OCI-LY3 (cell line): ENCODE data around the gene C16orf86.

ENCODE experiments used
- H2AFZ ChIP-seq: fragments of 200-600, 300-600 bp; shearing (Covaris generic); 2 replicates; pipeline ENCODE4 v1.6.0; 2014; ENCODE audit warnings: antibody characterized with exemption, low read depth, low read length
- H3K27ac ChIP-seq: fragments of 200-600, 300-600 bp; sonication (generic); 2 replicates; pipeline ENCODE4 v1.5.1; 2014; ENCODE audit warnings: mild to moderate bottlenecking, low read length, moderate library complexity, mixed read lengths
- H3K27me3 ChIP-seq: fragments of 200-600, 300-600 bp; sonication (generic); 2 replicates; pipeline ENCODE4 v1.6.1; 2014; ENCODE audit warnings: low read depth, low read length, mixed read lengths
- H3K36me3 ChIP-seq: fragments of 200-600, 300-600 bp; sonication (generic); replicated peaks from 2 replicates; pipeline ENCODE3; 2014; ENCODE audit warnings: low read depth, low read length, mixed read lengths
- H3K4me1 ChIP-seq: fragments of 300-600, 200-600 bp; sonication (generic); 2 replicates; pipeline ENCODE4 v1.6.1; 2014; ENCODE audit warnings: low read length, mixed read lengths
- H3K4me2 ChIP-seq: fragments of 200-600, 300-600 bp; sonication (generic); 2 replicates; pipeline ENCODE4 v1.6.1; 2014; ENCODE audit warnings: low read length, mixed read lengths
- H3K4me3 ChIP-seq: fragments of 300-600, 200-600 bp; sonication (generic); 2 replicates; pipeline ENCODE4 v1.5.1; 2014; ENCODE audit warnings: antibody characterized with exemption, mild to moderate bottlenecking, low read length, moderate library complexity
- H3K79me2 ChIP-seq: fragments of 300-600, 200-600 bp; shearing (Covaris generic); 2 replicates; pipeline ENCODE4 v1.6.1; 2014; ENCODE audit warnings: mild to moderate bottlenecking, low read length, mixed read lengths
- H3K9ac ChIP-seq: fragments of 300-600, 200-600 bp; shearing (Covaris generic); 2 replicates; pipeline ENCODE4 v1.6.0; 2014; ENCODE audit warnings: mild to moderate bottlenecking, low read length, moderate library complexity
- H3K9me3 ChIP-seq: fragments of 200-600, 300-600 bp; shearing (Covaris generic); 2 replicates; pipeline ENCODE4 v1.6.1; 2014; ENCODE audit warnings: low read length, mixed read lengths; ENCODE audit not compliant: insufficient read depth
- H4K20me1 ChIP-seq: fragments of 200-600, 300-600 bp; sonication (generic); 2 replicates; pipeline ENCODE4 v1.6.1; 2016; ENCODE audit warnings: low read length, mixed read lengths; ENCODE audit not compliant: insufficient read depth
- CTCF ChIP-seq: fragments of 200-600, 300-600 bp; sonication (generic); IDR thresholded peaks from 2 replicates; pipeline ENCODE4 v1.5.1; 2014; ENCODE audit warnings: antibody characterized with exemption, low read length, low read depth
- EZH2phosphoT487 ChIP-seq: fragments of 200-600 bp; shearing (Covaris generic); IDR thresholded peaks from 2 replicates; pipeline ENCODE4 v1.6.1; 2018; ENCODE audit warnings: antibody characterized with exemption, mixed run types, low read depth

Gene C16orf86

DNA sequence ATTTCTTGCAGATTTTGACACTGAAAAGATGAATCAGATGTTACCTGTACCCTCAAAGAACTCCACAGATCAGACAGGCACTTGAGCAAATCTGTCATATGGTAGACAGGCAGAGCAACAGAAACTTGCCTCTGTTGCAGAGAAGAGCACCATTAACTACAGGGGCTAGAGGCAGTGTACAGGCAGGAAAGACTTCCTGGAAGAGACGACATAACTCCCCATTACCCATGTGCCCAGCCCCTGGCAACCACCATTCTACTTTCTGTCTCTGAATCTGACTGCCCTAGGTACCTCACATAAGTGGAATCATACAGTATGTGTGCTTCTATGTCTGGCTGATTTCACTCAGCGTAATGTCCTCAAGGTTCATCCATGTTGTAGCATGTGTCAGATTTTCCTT lies 37.0 kb downstream of the C16orf86 start:
- H3K4me2 ChIP-seq, result no peak overlapping the region
- TF ChIP-seq CTCF (no peak), EZH2phosphoT487 (no peak)
- H3K4me1 ChIP-seq, result no peaks in the 10 kb centered on the region
- peaks cover 3% of the 10 kb centered on the region for H3K36me3 ChIP-seq
- peaks cover 32% of the 10 kb centered on the region for H3K79me2 ChIP-seq
- no peak overlapping the region for H3K4me3 ChIP-seq
- no peaks in the 10 kb centered on the region for H3K27me3 ChIP-seq
- no peak overlapping the region for H3K9ac ChIP-seq
- no peak overlapping the region for H2AFZ ChIP-seq
- H3K9me3 ChIP-seq, result no peaks in the 10 kb centered on the region
- H3K27ac ChIP-seq, result no peak overlapping the region
- no peaks in the 10 kb centered on the region; the same call in 1 of the 2 replicates for H4K20me1 ChIP-seq

- H3K79me2 ChIP-seq, result peaks cover 37% of the 10 kb centered on the region
- H4K20me1 ChIP-seq, result no peaks in the 10 kb centered on the region; the same call in 1 of the 2 replicates
- no peaks in the 10 kb centered on the region for H3K4me1 ChIP-seq
- H3K36me3 ChIP-seq, result no peaks in the 10 kb centered on the region
- no peak for TF ChIP-seq EZH2phosphoT487
- no peak for TF ChIP-seq CTCF
- no peak overlapping the region for H3K27ac ChIP-seq
- H3K27me3 ChIP-seq, result no peaks in the 10 kb centered on the region
- H2AFZ ChIP-seq, result no peak overlapping the region
- no peak overlapping the region for H3K9ac ChIP-seq
- H3K4me3 ChIP-seq, result no peak overlapping the region
- H3K4me2 ChIP-seq, result no peak overlapping the region
- H3K9me3 ChIP-seq, result no peaks in the 10 kb centered on the region
These were observed 37.5 kb downstream of the C16orf86 start for GRCh38 chr16:67704110-67704509.

- H3K36me3 ChIP-seq, result peaks cover 5% of the 10 kb centered on the region
- no peaks in the 10 kb centered on the region for H3K4me1 ChIP-seq
- no peaks in the 10 kb centered on the region for H3K9me3 ChIP-seq
- H3K27me3 ChIP-seq, result no peaks in the 10 kb centered on the region
- no peak overlapping the region for H3K4me3 ChIP-seq
- no peak overlapping the region for H2AFZ ChIP-seq
- TF ChIP-seq EZH2phosphoT487 (no peak), CTCF (no peak)
- no peak overlapping the region for H3K4me2 ChIP-seq
- no peak overlapping the region for H3K9ac ChIP-seq
- peaks cover 45% of the 10 kb centered on the region for H3K79me2 ChIP-seq
- H4K20me1 ChIP-seq, result no peaks in the 10 kb centered on the region; the same call in none of the 2 replicates
- no peak overlapping the region for H3K27ac ChIP-seq
These were observed 40.6 kb downstream of the C16orf86 start for GRCh38 chr16:67707210-67707609.

DNA sequence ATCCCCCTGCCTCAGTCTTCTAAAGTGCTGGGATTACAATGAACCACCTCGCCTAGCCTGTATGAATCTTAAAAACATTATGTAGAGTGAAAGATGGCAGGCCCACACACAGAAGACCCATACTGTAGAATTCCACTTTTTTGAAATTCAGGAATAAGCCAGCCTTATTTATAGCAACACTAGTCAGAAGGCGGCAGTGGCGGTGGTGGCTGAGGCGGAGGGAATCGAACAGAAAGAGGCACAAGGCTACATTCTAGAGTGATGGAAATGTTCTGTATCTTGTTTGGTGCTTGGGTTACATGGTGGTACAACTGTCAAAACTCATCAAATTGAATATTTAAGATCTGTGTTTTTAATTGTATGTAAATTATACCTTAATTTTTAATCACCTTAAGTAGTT lies 41.2 kb downstream of the C16orf86 start:
- no peak overlapping the region for H3K27ac ChIP-seq
- peaks cover 5% of the 10 kb centered on the region for H3K36me3 ChIP-seq
- H4K20me1 ChIP-seq, result no peaks in the 10 kb centered on the region; the same call in none of the 2 replicates

More for the DNA sequence above, 41.2 kb downstream of the C16orf86 start:
- TF ChIP-seq EZH2phosphoT487, result no peak
- no peak for TF ChIP-seq CTCF
- Histone ChIP-seq H3K27me3 (no peaks in the 10 kb centered on the region), H3K4me3 (no peak overlapping the region), H2AFZ (no peak overlapping the region), H3K9ac (no peak overlapping the region), H3K79me2 (peaks cover 45% of the 10 kb centered on the region), H3K4me1 (no peaks in the 10 kb centered on the region), H3K4me2 (no peak overlapping the region), H3K9me3 (no peaks in the 10 kb centered on the region)
